Transverse colon (tissue), 3 donors: ENCODE measurements around the gene ZBTB39.

Source experiments
- CTCF ChIP-seq, 5 experiments: fragments of 200-600 bp in 3 of 5; fragments of 450-650 bp in 2 of 5; sonication (generic) in 3 of 5; IDR thresholded peaks; 1 replicate in 2 of 5; 2 replicates in 3 of 5; pipeline ENCODE4 v1.5.1; 2016 to 2017; ENCODE audit warnings: antibody characterized with exemption in 5 of 5, inconsistent platforms in 3 of 5, mild to moderate bottlenecking in 2 of 5, moderate library complexity in 1 of 5
- POLR2A ChIP-seq: fragments of 450-650 bp; IDR thresholded peaks from one replicate; pipeline ENCODE4 v1.6.1; 2016; ENCODE audit warnings: antibody characterized with exemption, mild to moderate bottlenecking, moderate library complexity

GRCh38 chr12:56999456-56999855 is 6.9 kb downstream of the ZBTB39 start:
- TF ChIP-seq CTCF (IDR thresholded peaks at IDR 0.05) (no peak), POLR2A (no peak)
